SU-DHL-6 (cell line): ENCODE results near the gene SEPHS2.
A peak's percentile ranks its signal among the peaks of the same experiment; 100 is the strongest.
"Not testable (repeated sequence)": the region's sequence is repeated elsewhere in the genome, so short reads cannot be mapped to it uniquely, and the experiment has no call there.

Experiments used
- H2AFZ ChIP-seq: fragments of 200-600 bp; sonication (generic); 2 replicates; pipeline ENCODE4 v1.6.1; 2014; ENCODE audit warnings: low read depth, mild to moderate bottlenecking, moderate library complexity, mixed read lengths, antibody characterized with exemption, low read length; ENCODE audit not compliant: severe bottlenecking
- H3F3A ChIP-seq: fragments of 200-600 bp; shearing (Covaris generic); 2 replicates; pipeline ENCODE4 v1.6.0; 2016; ENCODE audit warnings: antibody characterized with exemption, mild to moderate bottlenecking; ENCODE audit not compliant: insufficient read depth
- H3K27ac ChIP-seq: fragments of 200-600 bp; sonication (generic); 2 replicates; pipeline ENCODE4 v1.5.1; 2016; ENCODE audit warnings: low read depth, mild to moderate bottlenecking, low read length, moderate library complexity, mixed read lengths
- H3K27me3 ChIP-seq: fragments of 200-600 bp; sonication (generic), shearing (Covaris generic); 2 replicates; pipeline ENCODE4 v1.6.0; 2014; ENCODE audit warnings: mild to moderate bottlenecking, low read length
- H3K36me3 ChIP-seq: fragments of 200-600 bp; sonication (generic); 2 replicates; pipeline ENCODE4 v1.6.1; 2014; ENCODE audit warnings: mild to moderate bottlenecking, low read length, mixed read lengths
- H3K4me2 ChIP-seq: fragments of 300-600, 200-600 bp; shearing (Covaris generic), sonication (generic); 2 replicates; pipeline ENCODE4 v1.6.0; 2014; ENCODE audit warnings: low read length, low read depth, mild to moderate bottlenecking; ENCODE audit not compliant: poor library complexity, severe bottlenecking
- H3K4me3 ChIP-seq: fragments of 200-600 bp; sonication (generic); 2 replicates; pipeline ENCODE4 v1.5.1; 2014; ENCODE audit warnings: antibody characterized with exemption, low read length, mild to moderate bottlenecking, mixed read lengths; ENCODE audit not compliant: insufficient read depth, poor library complexity, severe bottlenecking
- H3K79me2 ChIP-seq: fragments of 200-600 bp; sonication (generic); 2 replicates; pipeline ENCODE4 v1.6.1; 2014; ENCODE audit warnings: mild to moderate bottlenecking, low read length, moderate library complexity; ENCODE audit not compliant: insufficient read depth
- H3K9ac ChIP-seq: fragments of 200-600 bp; sonication (generic); 2 replicates; pipeline ENCODE4 v1.7.0; 2014; ENCODE audit warnings: mild to moderate bottlenecking, low read length
- H3K9me2 ChIP-seq: fragments of 200-600 bp; sonication (generic); replicated peaks from 2 replicates; pipeline ENCODE4 v1.6.1; 2014; ENCODE audit warnings: low read length; ENCODE audit not compliant: insufficient read depth
- H3K9me3 ChIP-seq: fragments of 200-600 bp; sonication (generic); 2 replicates; pipeline ENCODE4 v1.6.1; 2014; ENCODE audit warnings: low read length, mixed read lengths; ENCODE audit not compliant: insufficient read depth
- H4K20me1 ChIP-seq: fragments of 200-600 bp; sonication (generic); 2 replicates; pipeline ENCODE4 v1.6.1; 2014; ENCODE audit warnings: low read depth, mild to moderate bottlenecking, antibody characterized with exemption, low read length, moderate library complexity, mixed read lengths
- CTCF ChIP-seq: fragments of 200-600 bp; sonication (generic); IDR thresholded peaks from one replicate; pipeline ENCODE4 v1.5.1; 2017; ENCODE audit warnings: antibody characterized with exemption, mild to moderate bottlenecking, low read length, moderate library complexity; ENCODE audit not compliant: insufficient read depth, poor library complexity, severe bottlenecking
- EZH2phosphoT487 ChIP-seq: fragments of 200-600 bp; sonication (generic), shearing (Covaris generic); conservative IDR thresholded peaks from 2 replicates; pipeline ENCODE4 v1.6.1; 2018; ENCODE audit warnings: mild to moderate bottlenecking, antibody characterized with exemption, low read length, moderate library complexity, mixed read lengths

SEPHS2 gene

DNA sequence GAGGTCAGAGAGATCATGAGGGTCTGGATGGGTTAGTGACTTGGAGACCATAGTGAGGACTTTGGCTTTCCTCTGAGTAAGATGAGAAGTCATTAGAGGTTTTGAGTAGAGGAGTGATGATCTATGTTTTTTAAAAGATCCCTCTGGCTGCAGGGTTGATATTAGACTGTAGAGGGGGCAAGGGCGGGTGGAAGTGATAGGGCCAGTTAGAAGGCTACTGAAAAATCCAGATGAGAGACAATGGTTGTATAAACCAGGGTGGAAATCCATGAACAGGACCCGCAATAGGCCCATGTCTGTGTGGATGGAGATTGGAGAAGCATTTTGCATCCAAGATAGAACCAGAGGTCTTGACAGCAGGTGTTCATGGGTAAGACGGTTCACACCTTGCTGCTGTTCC lies 36.7 kb upstream of the SEPHS2 start:
- H3K27me3 ChIP-seq, result no peaks in the 10 kb centered on the region
- H3K9ac ChIP-seq, result no peak overlapping the region
- H3K4me2 ChIP-seq, result no peak overlapping the region
- H3K9me3 ChIP-seq, result no peaks in the 10 kb centered on the region
- H3K4me3 ChIP-seq, result no peak overlapping the region
- H3K27ac ChIP-seq, result no peak overlapping the region
- no peaks in the 10 kb centered on the region for H3K9me2 ChIP-seq
- TF ChIP-seq EZH2phosphoT487 (no peak), CTCF (no peak)
- peaks cover 30% of the 10 kb centered on the region for H3K36me3 ChIP-seq
- peaks cover 41% of the 10 kb centered on the region for H3K79me2 ChIP-seq
- no peaks in the 10 kb centered on the region for H4K20me1 ChIP-seq
- no peak overlapping the region for H2AFZ ChIP-seq
- H3F3A ChIP-seq, result peaks cover 4% of the 10 kb centered on the region; the same call in 1 of the 2 replicates

- Histone ChIP-seq H4K20me1 (no peaks in the 10 kb centered on the region), H3K4me3 (no peak overlapping the region), H3K9ac (no peak overlapping the region), H3K36me3 (peaks cover 35% of the 10 kb centered on the region), H3K27ac (no peak overlapping the region), H3K9me2 (no peaks in the 10 kb centered on the region), H3K9me3 (no peaks in the 10 kb centered on the region), H3K27me3 (no peaks in the 10 kb centered on the region), H2AFZ (no peak overlapping the region), H3F3A (peaks cover 4% of the 10 kb centered on the region; the same call in 1 of the 2 replicates), H3K4me2 (no peak overlapping the region), H3K79me2 (peaks cover 41% of the 10 kb centered on the region)
- TF ChIP-seq EZH2phosphoT487 (no peak), CTCF (no peak)
Measured at GRCh38 chr16:30481381-30481780, 35.7 kb upstream of the SEPHS2 start.

DNA sequence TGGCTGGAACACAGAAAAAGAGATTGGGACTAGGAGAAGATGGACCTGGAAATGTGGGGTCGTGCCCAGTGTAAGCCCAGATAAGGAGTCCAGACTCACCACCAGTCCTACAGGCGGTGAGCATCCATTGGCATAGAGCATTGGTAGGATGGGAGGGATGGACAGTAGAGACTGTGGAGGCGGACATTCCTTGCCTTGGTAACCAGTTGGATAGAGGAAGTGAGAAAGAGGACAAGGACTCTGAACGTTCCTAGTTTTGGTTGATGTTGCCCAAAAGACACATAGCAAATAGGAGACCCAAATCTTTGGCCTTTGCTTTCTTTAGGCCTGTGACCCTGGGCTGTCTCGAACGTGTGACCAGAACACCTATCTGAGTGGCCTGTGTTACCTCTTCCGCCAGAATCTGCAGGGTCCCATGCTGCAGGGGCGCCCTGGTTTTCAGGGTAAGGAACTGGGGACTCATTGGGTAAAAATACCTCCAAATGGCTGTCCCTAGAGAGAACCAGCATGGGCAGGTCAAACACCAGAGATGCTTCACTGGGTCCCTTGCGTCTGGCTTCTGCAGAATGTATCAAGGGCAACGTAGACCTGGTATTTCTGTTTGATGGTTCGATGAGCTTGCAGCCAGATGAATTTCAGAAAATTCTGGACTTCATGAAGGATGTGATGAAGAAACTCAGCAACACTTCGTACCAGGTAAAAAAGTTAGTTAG lies 33.2 kb upstream of the SEPHS2 start:
- H3K9me2 ChIP-seq, result no peaks in the 10 kb centered on the region
- no peaks in the 10 kb centered on the region for H4K20me1 ChIP-seq
- H3K9me3 ChIP-seq, result no peaks in the 10 kb centered on the region
- no peak overlapping the region for H3K4me3 ChIP-seq
- H3K27ac ChIP-seq, result peak overlapping the region; percentile 25; the same call in 1 of the 2 replicates
- no peak overlapping the region for H3K4me2 ChIP-seq
- no peak for TF ChIP-seq EZH2phosphoT487
- no peak for TF ChIP-seq CTCF
- peaks cover 45% of the 10 kb centered on the region for H3K36me3 ChIP-seq
- peaks cover 53% of the 10 kb centered on the region for H3K79me2 ChIP-seq
- H2AFZ ChIP-seq, result no peak overlapping the region
- H3K27me3 ChIP-seq, result no peaks in the 10 kb centered on the region
- H3F3A ChIP-seq, result peaks cover 4% of the 10 kb centered on the region; the same call in 1 of the 2 replicates
- H3K9ac ChIP-seq, result no peak overlapping the region

- not testable (repeated sequence) for H3F3A ChIP-seq, H4K20me1 ChIP-seq, H3K9ac ChIP-seq, H2AFZ ChIP-seq, H3K9me3 ChIP-seq, H3K4me3 ChIP-seq, H3K9me2 ChIP-seq, H3K4me2 ChIP-seq, H3K27me3 ChIP-seq
- peaks cover 38% of the 10 kb centered on the region for H3K36me3 ChIP-seq
- peaks cover 53% of the 10 kb centered on the region for H3K79me2 ChIP-seq
- peak overlapping the region; percentile 34 for H3K27ac ChIP-seq
Measured at GRCh38 chr16:30477773-30478172, 32.1 kb upstream of the SEPHS2 start.
